Osteoblast (primary cell): ENCODE measurements around the gene TRIM72. TPM values are rescaled to one million over a fixed set of nuclear protein-coding genes. Genes with fewer than 3 reads are reported as not detected.
A peak's percentile ranks its signal among the peaks of the same experiment; 100 is the strongest.

Experiments used
- DNase-seq: peaks from one replicate; pipeline ENCODE4 v3.0.0; 2011; ENCODE audit warnings: low spot score, mixed read lengths; ENCODE audit not compliant: insufficient read length; ENCODE audit errors: missing footprints
- H2AFZ ChIP-seq: 2 replicates; pipeline ENCODE4 v1.6.0; 2011; ENCODE audit warnings: mild to moderate bottlenecking, low read length
- H3K27ac ChIP-seq: 2 replicates; pipeline ENCODE4 v1.5.1; 2011; ENCODE audit warnings: mild to moderate bottlenecking, low read depth, low read length, moderate library complexity
- H3K27me3 ChIP-seq: 2 replicates; pipeline ENCODE4 v1.6.0; 2012; ENCODE audit warnings: mild to moderate bottlenecking, control low read depth, inconsistent platforms, low read length, moderate library complexity; ENCODE audit not compliant: insufficient read depth
- H3K36me3 ChIP-seq: 2 replicates; pipeline ENCODE4 v1.5.1; 2011; ENCODE audit warnings: mild to moderate bottlenecking, low read length, control low read depth, moderate library complexity; ENCODE audit not compliant: insufficient read depth
- H3K4me1 ChIP-seq: 2 replicates; pipeline ENCODE4 v1.5.1; 2011; ENCODE audit warnings: mild to moderate bottlenecking, low read length, control low read depth, moderate library complexity; ENCODE audit not compliant: insufficient read depth
- H3K4me2 ChIP-seq: 2 replicates; pipeline ENCODE4 v1.6.0; 2011; ENCODE audit warnings: mild to moderate bottlenecking, low read length; ENCODE audit not compliant: insufficient read depth
- H3K4me3 ChIP-seq: fragments of 200-600 bp; sonication (generic); 3 replicates; pipeline ENCODE4 v1.5.1; 2012; ENCODE audit warnings: mild to moderate bottlenecking, low read length, inconsistent platforms; ENCODE audit not compliant: insufficient read depth
- H3K79me2 ChIP-seq: 2 replicates; pipeline ENCODE4 v1.6.0; 2012; ENCODE audit warnings: mild to moderate bottlenecking, low read length, control low read depth, inconsistent platforms; ENCODE audit not compliant: insufficient read depth
- H3K9me3 ChIP-seq: 2 replicates; pipeline ENCODE4 v1.5.1; 2011; ENCODE audit warnings: low read depth, low read length, control low read depth
- H4K20me1 ChIP-seq: 2 replicates; pipeline ENCODE4 v1.6.0; 2012; ENCODE audit warnings: mild to moderate bottlenecking, low read length, control low read depth; ENCODE audit not compliant: insufficient read depth
- CTCF ChIP-seq: IDR thresholded peaks from 2 replicates; pipeline ENCODE4 v1.5.1; 2011; ENCODE audit warnings: mild to moderate bottlenecking, low read depth, low read length, moderate library complexity; ENCODE audit errors: extremely low read depth
- total RNA-seq: library from RNA; depleted of rRNA; stranded (reverse); fragments of >200 nt; gene quantifications from 2 replicates; pipeline ENCODE4 v1.2.3, GENCODE V29; 2012

The TRIM72 gene
- total RNA-seq, 1 donor: not detected

GRCh38 chr16:31224092-31224955 lies 10.4 kb downstream of the TRIM72 start:
- no peaks in the 10 kb centered on the region for H4K20me1 ChIP-seq
- H3K4me1 ChIP-seq: no peaks in the 10 kb centered on the region
- no peak overlapping the region for H3K27ac ChIP-seq
- H3K4me3 ChIP-seq: no peak overlapping the region
- H2AFZ ChIP-seq: no peak overlapping the region
- H3K4me2 ChIP-seq: no peak overlapping the region
- H3K27me3 ChIP-seq: peaks cover 5% of the 10 kb centered on the region
- no peak for TF ChIP-seq CTCF
- H3K36me3 ChIP-seq: no peaks in the 10 kb centered on the region
- H3K9me3 ChIP-seq: no peaks in the 10 kb centered on the region
- peak; percentile 64 for DNase-seq
- no peaks in the 10 kb centered on the region for H3K79me2 ChIP-seq

DNA sequence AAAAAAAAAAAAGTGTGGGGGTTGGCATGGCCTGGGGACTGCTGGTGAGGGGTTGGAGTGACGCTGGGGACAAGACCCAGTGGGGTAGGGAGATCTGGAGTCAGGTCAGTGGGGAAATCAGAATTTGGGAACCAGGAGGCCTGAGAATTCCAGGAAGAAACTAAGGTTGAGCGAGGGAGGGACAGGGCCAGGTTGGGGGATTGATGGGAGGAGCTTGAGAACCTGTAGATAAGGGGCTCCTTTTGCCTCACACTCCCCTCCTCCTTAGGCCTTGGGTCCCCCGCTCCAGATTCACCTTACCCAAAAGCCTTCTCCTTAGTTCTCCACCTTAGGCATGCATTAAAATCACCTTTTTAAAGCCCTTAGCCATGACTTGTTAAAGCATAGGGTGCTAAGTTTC lies 11.3 kb downstream of the TRIM72 start:
- Histone ChIP-seq H3K4me3 (no peak overlapping the region), H3K4me2 (no peak overlapping the region), H3K79me2 (no peaks in the 10 kb centered on the region), H3K27me3 (peaks cover 5% of the 10 kb centered on the region), H4K20me1 (no peaks in the 10 kb centered on the region), H3K4me1 (no peaks in the 10 kb centered on the region), H2AFZ (no peak overlapping the region), H3K36me3 (no peaks in the 10 kb centered on the region), H3K27ac (no peak overlapping the region), H3K9me3 (no peaks in the 10 kb centered on the region)
- no peak for TF ChIP-seq CTCF
- DNase-seq: peak; percentile 50

DNA sequence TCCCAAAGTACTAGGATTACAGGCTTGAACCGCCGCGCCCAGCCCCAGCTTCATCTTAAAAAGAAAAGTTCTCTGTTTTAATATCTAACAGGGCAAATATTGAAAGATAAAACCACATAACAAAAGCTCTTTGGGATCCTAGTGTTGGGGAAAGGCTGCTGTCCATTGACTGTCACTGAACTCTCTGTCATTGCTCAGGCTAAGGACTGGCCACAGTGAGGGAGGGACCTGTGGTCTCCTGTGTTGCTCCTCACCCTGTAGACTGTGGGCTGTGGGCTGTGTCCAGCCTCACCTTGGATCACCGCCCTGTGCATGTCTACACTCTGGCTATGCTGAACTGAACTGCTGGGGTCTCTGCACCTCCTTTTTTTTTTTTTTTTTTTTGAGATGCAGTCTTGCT lies 14.3 kb downstream of the TRIM72 start:
- H3K4me3 ChIP-seq: no peak overlapping the region
- H3K4me1 ChIP-seq: no peaks in the 10 kb centered on the region
- H2AFZ ChIP-seq: no peak overlapping the region
- H4K20me1 ChIP-seq: no peaks in the 10 kb centered on the region
- H3K4me2 ChIP-seq: no peak overlapping the region
- no peaks in the 10 kb centered on the region for H3K9me3 ChIP-seq
- no peaks in the 10 kb centered on the region for H3K79me2 ChIP-seq
- TF ChIP-seq CTCF: no peak
- no peak overlapping the region for H3K27ac ChIP-seq
- peak; percentile 90 for DNase-seq
- no peaks in the 10 kb centered on the region for H3K36me3 ChIP-seq
- no peaks in the 10 kb centered on the region for H3K27me3 ChIP-seq

GRCh38 chr16:31229501-31229900 lies 15.6 kb downstream of the TRIM72 start:
- Histone ChIP-seq H3K36me3 (no peaks in the 10 kb centered on the region), H3K27ac (no peak overlapping the region), H2AFZ (peak overlapping the region; percentile 68), H3K4me1 (no peaks in the 10 kb centered on the region), H3K79me2 (no peaks in the 10 kb centered on the region), H4K20me1 (no peaks in the 10 kb centered on the region), H3K9me3 (no peaks in the 10 kb centered on the region), H3K4me3 (no peak overlapping the region), H3K4me2 (no peak overlapping the region), H3K27me3 (no peaks in the 10 kb centered on the region)
- TF ChIP-seq CTCF: no peak
- peak; percentile 48 for DNase-seq
